Measurements from ENCODE around the gene POLR1E.
"Not testable (repeated sequence)": the region's sequence is repeated elsewhere in the genome, so short reads cannot be mapped to it uniquely, and the experiment has no call there.

Gene POLR1E

GRCh38 chr9:37465249-37466036, 20.3 kb upstream of the POLR1E start, which contains the start of gene ZBTB5:
ZBTB5 (minus strand) TSS chr9:37465450; CDS start chr9:37442551, 22,899 bp downstream.
- peak; percentile 100 for DNase-seq

DNA sequence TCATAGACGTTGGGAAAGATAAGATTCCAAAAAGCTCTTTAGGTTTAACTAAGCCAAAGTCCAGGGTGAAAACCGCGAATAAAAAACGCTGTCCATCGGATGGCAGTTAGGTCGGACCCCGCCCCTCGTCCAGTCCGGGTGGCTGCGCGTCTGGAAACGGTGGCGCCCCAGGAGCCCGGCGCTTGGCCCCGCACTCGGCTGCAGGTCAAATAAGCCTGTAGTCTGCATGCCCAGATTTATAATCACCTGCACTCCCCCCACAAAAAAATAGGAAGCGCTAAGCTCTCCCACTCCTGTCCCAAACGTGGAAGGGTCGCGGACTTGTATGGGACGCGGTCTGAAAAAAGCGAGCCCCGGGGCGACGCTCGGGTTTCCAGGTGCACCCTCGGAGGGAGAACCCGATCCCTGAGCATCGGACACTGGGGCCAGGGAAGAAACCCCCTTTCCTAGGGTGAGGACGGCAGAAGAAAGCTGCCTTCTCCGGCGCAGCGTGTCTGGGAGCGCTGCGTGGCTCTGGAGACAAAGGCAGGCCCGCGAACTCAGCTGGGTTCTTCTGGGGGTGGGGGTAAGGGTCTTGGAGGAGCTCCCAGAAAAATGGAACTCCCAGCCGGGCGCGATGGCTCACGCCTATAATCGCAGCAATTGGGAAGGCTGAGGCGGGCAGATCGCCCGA, 19.6 kb upstream of the POLR1E start:
- DNase-seq: peak; percentile 45

GRCh38 chr9:37467530-37467929, 18.2 kb upstream of the POLR1E start:
- not testable (repeated sequence) for DNase-seq

- no peak for DNase-seq
These were observed 17.1 kb upstream of the POLR1E start for GRCh38 chr9:37468620-37469019.

DNA sequence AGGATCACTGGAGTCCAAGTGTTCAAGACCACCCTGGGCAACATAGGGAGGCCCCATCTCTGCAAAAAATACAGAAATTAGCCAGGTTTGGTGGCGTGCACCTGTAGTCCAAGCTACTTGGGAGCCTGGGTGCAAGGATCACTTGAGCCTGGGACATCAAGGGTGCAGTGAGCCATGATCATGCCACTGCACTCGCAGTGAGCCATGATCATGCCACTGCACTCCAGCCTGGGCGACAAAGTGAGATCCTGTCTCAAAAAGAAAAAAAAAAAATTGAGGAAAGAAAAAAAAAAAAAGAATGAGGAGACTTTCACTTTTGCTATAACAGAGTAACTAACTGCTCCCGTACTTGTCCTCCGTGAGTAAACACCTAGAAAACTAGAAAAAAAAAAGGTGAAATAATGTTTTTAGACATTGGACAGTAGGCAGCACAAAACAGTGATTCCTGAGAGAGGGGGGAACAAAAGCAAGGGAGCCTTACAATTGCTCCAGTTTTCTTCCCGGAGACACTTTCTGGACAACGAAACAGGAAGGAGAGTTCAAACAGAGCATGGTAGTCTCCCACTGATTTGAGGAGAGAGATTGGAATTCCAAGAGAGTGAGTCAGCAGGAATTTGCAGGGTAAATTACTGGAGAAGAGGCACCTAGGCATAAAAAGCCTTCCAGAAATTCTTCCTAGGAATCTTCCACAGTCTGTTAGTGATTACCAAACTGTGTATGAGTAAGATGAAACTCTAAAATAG, 13.6 kb upstream of the POLR1E start:
- DNase-seq: no peak

GRCh38 chr9:37473982-37474381, 11.8 kb upstream of the POLR1E start:
- not testable (repeated sequence) for DNase-seq

DNA sequence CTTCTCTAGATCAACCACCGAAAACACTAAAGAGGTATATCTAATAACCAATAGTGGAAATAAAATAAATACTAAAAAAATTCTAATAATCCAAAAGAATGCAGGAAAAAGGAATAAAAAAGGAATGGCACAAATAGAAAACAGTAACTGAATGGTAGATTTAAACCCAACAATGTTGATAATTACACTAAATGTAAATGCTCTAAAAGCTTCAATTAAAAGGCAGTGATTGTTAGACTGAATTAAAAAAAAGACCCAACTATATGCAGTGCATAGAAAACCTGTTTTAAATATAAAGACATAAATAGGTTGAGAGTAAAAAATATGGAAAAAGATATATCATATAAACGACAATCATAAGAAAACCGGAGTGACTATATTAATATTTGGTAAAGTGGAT, 11.3 kb upstream of the POLR1E start:
- no peak for DNase-seq

DNA sequence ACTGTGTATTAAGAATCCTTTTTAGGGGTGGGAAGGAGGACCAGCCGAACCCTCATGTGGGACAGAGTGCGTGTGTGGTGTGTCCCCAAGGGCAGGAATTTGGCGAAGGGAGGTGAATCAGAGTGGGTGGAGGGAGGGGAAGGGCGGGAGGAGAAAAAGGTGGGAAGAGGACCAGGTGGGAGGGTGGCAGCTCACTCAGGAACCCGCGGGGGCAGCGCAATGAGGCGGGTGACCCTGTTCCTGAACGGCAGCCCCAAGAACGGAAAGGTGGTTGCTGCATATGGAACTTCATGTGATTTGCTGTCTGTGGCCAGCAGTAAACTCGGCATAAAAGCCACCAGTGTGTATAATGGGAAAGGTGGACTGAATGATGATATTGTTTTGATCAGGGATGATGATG, 8.8 kb upstream of the POLR1E start:
- DNase-seq: no peak

DNA sequence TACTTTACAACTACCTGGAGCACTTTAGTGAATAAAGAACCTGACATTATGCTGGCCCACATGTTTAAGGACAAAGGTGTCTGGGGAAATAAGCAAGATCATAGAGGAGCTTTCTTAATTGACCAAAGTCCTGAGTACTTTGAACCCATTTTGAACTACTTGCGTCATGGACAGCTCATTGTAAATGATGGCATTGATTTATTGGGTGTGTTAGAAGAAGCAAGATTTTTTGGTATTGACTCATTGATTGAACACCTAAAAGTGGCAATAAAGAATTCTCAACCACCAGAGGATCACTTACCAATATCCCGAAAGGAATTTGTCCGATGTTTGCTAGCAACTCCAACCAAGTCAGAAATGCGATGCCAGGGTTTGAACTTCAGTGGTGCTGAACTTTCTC, 8.3 kb upstream of the POLR1E start:
- not testable (repeated sequence) for DNase-seq

DNA sequence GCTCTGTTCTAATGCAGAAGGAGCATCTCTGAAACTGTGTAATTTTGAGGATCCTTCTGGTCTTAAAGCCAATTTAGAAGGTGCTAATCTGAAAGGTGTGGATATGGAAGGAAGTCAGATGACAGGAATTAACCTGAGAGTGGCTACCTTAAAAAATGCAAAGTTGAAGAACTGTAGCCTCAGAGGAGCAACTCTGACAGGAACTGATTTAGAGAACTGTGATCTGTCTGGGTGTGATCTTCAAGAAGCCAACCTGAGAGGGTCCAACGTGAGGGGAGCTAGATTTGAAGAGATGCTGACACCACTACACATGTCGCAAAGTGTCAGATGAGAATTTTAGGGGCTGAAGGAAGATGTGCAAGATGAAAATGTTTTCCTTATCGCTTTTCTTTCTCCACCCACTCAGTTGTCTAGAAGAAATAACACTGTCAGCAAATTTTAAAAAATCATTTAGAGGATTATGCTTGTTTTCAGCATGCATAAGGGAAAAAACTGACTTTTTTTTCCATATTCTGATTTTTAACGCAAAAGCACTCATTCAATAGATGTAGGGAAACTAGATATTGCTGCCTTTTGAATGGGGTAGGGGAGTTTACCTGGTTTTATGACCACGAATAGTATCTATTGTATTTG, 7.6 kb upstream of the POLR1E start:
- DNase-seq: not testable (repeated sequence)

GRCh38 chr9:37480759-37481158, 5.0 kb upstream of the POLR1E start:
- DNase-seq: no peak

GRCh38 chr9:37486256-37486615, 488 bp downstream of the POLR1E start:
- DNase-seq: no peak

DNA sequence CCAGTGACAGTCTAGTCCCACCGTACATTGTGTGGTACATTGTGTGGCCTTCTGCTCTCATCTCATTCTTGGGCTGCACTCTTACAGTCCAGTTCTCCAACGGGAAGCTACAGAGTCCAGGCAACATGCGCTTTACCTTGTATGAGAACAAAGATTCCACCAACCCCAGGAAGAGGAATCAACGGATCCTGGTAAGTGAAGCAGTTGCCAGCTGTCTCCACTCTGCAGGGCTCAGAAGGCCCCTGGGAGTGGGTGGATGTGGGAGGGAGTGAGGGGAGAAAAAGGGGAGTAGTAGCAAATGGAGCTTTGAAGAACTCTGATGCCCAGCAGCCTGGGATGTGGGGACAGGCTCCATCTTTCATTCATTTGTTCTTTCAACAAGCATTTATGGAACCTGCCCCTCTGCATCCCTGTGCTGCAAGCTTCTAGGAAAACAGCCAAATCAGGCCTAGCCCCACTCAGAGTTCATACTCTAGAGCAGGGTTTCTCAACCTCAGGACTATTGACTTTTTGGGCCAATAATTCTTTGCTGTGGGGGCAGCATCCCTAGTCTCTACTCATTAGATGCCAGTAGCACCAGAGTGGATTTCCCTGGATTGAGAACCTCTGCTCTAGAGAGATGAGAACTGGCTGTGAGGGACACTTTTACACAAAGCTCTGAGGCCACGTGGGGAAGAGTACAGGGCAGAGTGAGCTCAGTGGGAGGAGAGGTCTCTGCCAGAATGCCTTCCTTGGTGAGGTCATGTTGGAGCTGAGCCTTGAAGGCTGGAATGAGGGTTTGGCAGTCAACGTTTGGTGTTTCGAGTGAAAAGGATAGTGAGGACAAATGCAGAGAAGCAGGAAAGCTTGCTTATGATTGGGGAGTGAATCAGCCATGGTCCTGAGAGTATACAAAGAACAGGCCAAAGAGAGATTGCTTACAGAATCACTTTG, 1.1 kb downstream of the POLR1E start:
- no peak for DNase-seq

- no peak for DNase-seq
These were observed 6.2 kb downstream of the POLR1E start for GRCh38 chr9:37491939-37492338.

- DNase-seq: no peak
These were observed 9.8 kb downstream of the POLR1E start for GRCh38 chr9:37495571-37495970.

- no peak for DNase-seq
These were observed 10.3 kb downstream of the POLR1E start for GRCh38 chr9:37496020-37496419.

GRCh38 chr9:37497320-37497719, 11.6 kb downstream of the POLR1E start:
- DNase-seq: no peak

DNA sequence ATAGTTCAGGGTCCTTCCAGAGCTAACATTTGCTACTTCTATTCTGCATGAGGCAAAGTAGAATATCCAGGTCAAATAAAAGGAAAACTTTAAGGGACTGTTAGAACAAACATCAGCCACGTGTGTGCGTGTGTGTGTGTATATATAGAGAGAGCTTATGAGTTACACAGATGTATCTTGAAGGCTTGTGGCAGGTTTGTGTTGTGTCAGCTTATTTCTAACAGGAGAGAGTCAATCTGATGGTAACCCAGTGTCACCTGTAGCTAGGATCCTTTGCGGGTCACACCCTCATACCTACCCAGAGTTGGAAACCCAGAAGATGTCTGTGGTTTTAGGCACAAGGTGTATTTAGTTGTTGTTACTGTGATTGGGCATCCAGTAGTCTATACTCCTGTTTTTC, 12.7 kb downstream of the POLR1E start:
- no peak for DNase-seq

DNA sequence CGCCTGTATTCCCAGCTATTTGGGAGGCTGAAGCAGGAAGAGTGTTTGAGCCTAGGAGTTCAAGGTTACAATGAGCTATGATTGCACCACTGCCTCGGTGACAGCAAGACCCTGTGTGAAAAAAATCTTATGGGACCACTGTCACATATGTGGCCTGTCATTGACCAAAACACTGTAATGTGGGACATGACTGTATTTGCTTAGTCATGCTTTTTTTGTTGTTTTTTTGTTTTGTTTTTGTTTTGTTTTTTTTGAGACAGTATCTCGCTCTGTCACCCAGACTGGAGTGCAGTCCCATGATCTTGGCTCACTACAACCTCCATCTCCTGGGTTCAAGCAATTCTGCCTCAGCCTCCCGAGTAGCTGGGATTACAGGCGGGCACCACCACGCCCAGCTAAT, 13.5 kb downstream of the POLR1E start:
- no peak for DNase-seq

GRCh38 chr9:37501957-37502596, 16.3 kb downstream of the POLR1E start:
- no peak for DNase-seq

GRCh38 chr9:37503736-37504135, 18.0 kb downstream of the POLR1E start:
- no peak for DNase-seq

DNA sequence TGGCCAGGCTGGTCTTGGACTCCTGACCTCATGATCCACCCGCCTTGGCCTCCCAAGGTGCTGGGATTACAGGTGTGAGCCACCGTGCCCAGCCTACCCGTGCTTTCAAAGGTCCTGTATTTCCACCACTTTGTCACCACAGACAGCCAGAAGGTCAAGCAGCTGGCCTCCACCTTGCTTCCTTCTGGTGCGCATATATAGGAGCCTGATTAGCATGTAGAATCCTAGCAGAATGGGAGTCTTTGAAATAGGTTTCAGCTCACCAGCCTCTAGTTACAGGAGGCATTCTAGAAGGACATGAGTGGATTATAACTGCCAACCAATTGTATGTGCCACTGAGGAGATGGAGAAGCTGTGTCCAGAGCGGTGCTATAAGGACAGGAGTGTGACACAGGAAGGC, 18.9 kb downstream of the POLR1E start:
- DNase-seq: no peak

Measured in NCI-H1105 treated with DMSO at 0.1 percent for 48 hours (cell line).